ENCODE data around the gene TNIK.

DNA sequence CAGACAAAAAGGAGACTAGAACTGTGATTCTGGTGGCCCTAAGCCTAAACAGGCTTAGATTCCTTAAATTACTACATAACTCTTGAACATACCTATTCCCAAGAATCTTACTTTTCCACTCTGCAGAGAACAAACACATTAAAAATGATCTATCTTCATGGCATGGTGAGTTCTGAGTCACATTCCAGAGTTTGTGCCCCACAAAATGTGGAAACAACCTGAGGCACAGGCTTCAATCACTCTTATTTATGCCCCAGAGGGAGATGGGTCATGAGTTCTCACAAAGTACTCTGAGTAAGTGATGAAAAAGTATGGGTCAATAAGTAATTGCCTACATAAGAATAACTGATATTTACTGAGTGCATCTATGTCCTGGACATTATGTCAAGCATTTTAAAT is 296.1 kb downstream of the TNIK start:
- TF ChIP-seq, protein P1, sequence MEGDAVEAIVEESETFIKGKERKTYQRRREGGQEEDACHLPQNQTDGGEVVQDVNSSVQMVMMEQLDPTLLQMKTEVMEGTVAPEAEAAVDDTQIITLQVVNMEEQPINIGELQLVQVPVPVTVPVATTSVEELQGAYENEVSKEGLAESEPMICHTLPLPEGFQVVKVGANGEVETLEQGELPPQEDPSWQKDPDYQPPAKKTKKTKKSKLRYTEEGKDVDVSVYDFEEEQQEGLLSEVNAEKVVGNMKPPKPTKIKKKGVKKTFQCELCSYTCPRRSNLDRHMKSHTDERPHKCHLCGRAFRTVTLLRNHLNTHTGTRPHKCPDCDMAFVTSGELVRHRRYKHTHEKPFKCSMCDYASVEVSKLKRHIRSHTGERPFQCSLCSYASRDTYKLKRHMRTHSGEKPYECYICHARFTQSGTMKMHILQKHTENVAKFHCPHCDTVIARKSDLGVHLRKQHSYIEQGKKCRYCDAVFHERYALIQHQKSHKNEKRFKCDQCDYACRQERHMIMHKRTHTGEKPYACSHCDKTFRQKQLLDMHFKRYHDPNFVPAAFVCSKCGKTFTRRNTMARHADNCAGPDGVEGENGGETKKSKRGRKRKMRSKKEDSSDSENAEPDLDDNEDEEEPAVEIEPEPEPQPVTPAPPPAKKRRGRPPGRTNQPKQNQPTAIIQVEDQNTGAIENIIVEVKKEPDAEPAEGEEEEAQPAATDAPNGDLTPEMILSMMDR (IDR thresholded peaks at IDR 0.05): no peak
- TF ChIP-seq POLR2AphosphoS5 (IDR thresholded peaks at IDR 0.05) (no peak), POLR2A (IDR thresholded peaks at IDR 0.05) (no peak)

Data from gastroesophageal sphincter (tissue), 3 donors.